GM12892 (cell line): ENCODE data around the gene SLC8A1.

Experiments
- POLR2A ChIP-seq: IDR thresholded peaks from 2 replicates; pipeline ENCODE4 v1.6.1; 2011; ENCODE audit warnings: low read depth, low read length, control low read depth
- POLR2AphosphoS5 ChIP-seq: IDR thresholded peaks from 2 replicates; pipeline ENCODE4 v1.6.1; 2011; ENCODE audit warnings: low read depth, low read length, control low read depth
- TAF1 ChIP-seq: IDR thresholded peaks from 2 replicates; pipeline ENCODE4 v1.6.1; 2011; ENCODE audit warnings: low read depth, mild to moderate bottlenecking, control low read depth, low read length, borderline replicate concordance

GRCh38 chr2:40105593-40105992 is 346.3 kb downstream of the SLC8A1 start:
- TF ChIP-seq POLR2A (no peak), POLR2AphosphoS5 (no peak), TAF1 (no peak)
